H9 (cell line): ENCODE results near the gene CEP128. TPM values are rescaled to one million over a fixed set of nuclear protein-coding genes. Genes with fewer than 3 reads are reported as not detected.

ENCODE experiments used
- DNase-seq: peaks from one replicate; pipeline ENCODE4 v3.0.0-alpha.2; 2017
- H2AFZ ChIP-seq: one replicate; pipeline ENCODE4 v1.6.1; 2013; ENCODE audit warnings: mild to moderate bottlenecking, low read length, control low read depth, moderate library complexity
- H2AK5ac ChIP-seq: 2 replicates; pipeline ENCODE4 v1.6.1; 2013; ENCODE audit warnings: low read length, control low read depth, mixed read lengths; ENCODE audit not compliant: insufficient read length
- H2BK120ac ChIP-seq: one replicate; pipeline ENCODE4 v1.6.1; 2013; ENCODE audit warnings: low read depth, mild to moderate bottlenecking, low read length, control low read depth, inconsistent platforms; ENCODE audit not compliant: poor library complexity, severe bottlenecking
- H2BK12ac ChIP-seq: 2 replicates; pipeline ENCODE4 v1.6.1; 2013; ENCODE audit warnings: low read length, control low read depth, mixed read lengths, low read depth; ENCODE audit not compliant: insufficient read length
- H2BK15ac ChIP-seq: 2 replicates; pipeline ENCODE4 v1.6.1; 2013; ENCODE audit warnings: low read depth, low read length, control low read depth
- H2BK20ac ChIP-seq: one replicate; pipeline ENCODE4 v1.6.1; 2013; ENCODE audit warnings: low read depth, mild to moderate bottlenecking, low read length, control low read depth, inconsistent platforms; ENCODE audit not compliant: poor library complexity, severe bottlenecking
- H2BK5ac ChIP-seq: 2 replicates; pipeline ENCODE4 v1.6.1; 2013; ENCODE audit warnings: low read length, control low read depth, mixed read lengths; ENCODE audit not compliant: insufficient read length
- H3K14ac ChIP-seq: 2 replicates; pipeline ENCODE4 v1.6.1; 2013; ENCODE audit warnings: low read length, control low read depth; ENCODE audit not compliant: insufficient read depth
- H3K18ac ChIP-seq: 2 replicates; pipeline ENCODE4 v1.6.1; 2013; ENCODE audit warnings: low read depth, mild to moderate bottlenecking, mixed read lengths, low read length, control low read depth; ENCODE audit not compliant: insufficient read length
- H3K23ac ChIP-seq: 2 replicates; pipeline ENCODE4 v1.6.1; 2013; ENCODE audit warnings: low read length, control low read depth, mixed read lengths, low read depth; ENCODE audit not compliant: insufficient read length
- H3K23me2 ChIP-seq: 2 replicates; pipeline ENCODE4 v1.6.1; 2013; ENCODE audit warnings: low read depth, mild to moderate bottlenecking, mixed read lengths, low read length, control low read depth; ENCODE audit not compliant: insufficient read length, poor library complexity, severe bottlenecking
- H3K27ac ChIP-seq: 2 replicates; pipeline ENCODE4 v1.5.1; 2013; ENCODE audit warnings: low read length, control low read depth, mixed read lengths, low read depth; ENCODE audit not compliant: insufficient read length
- H3K27me3 ChIP-seq: 2 replicates; pipeline ENCODE4 v1.6.1; 2013; ENCODE audit warnings: low read length, control low read depth, inconsistent platforms; ENCODE audit not compliant: insufficient read depth
- H3K4ac ChIP-seq: 2 replicates; pipeline ENCODE4 v1.6.1; 2013; ENCODE audit warnings: low read depth, mild to moderate bottlenecking, control low read depth, inconsistent platforms, low read length, moderate library complexity
- H3K4me1 ChIP-seq: 2 replicates; pipeline ENCODE4 v1.6.1; 2013; ENCODE audit warnings: low read length, control low read depth, inconsistent platforms; ENCODE audit not compliant: insufficient read depth
- H3K4me2 ChIP-seq: 2 replicates; pipeline ENCODE4 v1.6.1; 2013; ENCODE audit warnings: low read length, control low read depth, mixed read lengths; ENCODE audit not compliant: insufficient read length, insufficient read depth
- H3K56ac ChIP-seq: 2 replicates; pipeline ENCODE4 v1.6.1; 2013; ENCODE audit warnings: low read depth, mild to moderate bottlenecking, mixed read lengths, low read length, control low read depth; ENCODE audit not compliant: insufficient read length
- H3K79me1 ChIP-seq: 2 replicates; pipeline ENCODE4 v1.6.1; 2013; ENCODE audit warnings: low read depth, mild to moderate bottlenecking, moderate library complexity, low read length, control low read depth, inconsistent platforms; ENCODE audit not compliant: insufficient read depth, poor library complexity, severe bottlenecking
- H3K79me2 ChIP-seq: 2 replicates; pipeline ENCODE4 v1.6.1; 2013; ENCODE audit warnings: low read length, control low read depth, inconsistent platforms; ENCODE audit not compliant: insufficient read depth
- H3K9ac ChIP-seq: 2 replicates; pipeline ENCODE4 v1.6.1; 2013; ENCODE audit warnings: low read length, control low read depth, mixed read lengths; ENCODE audit not compliant: insufficient read length; ENCODE audit errors: extremely low read depth
- H3K9me3 ChIP-seq: one replicate; pipeline ENCODE4 v1.6.1; 2013; ENCODE audit warnings: low read depth, low read length, inconsistent platforms; ENCODE audit not compliant: control insufficient read depth
- H3T11ph ChIP-seq: one replicate; pipeline ENCODE4 v1.6.1; 2013; ENCODE audit warnings: mild to moderate bottlenecking, low read length, control low read depth, inconsistent platforms
- H4K20me1 ChIP-seq: one replicate; pipeline ENCODE4 v1.6.1; 2013; ENCODE audit not compliant: control insufficient read depth, insufficient read length, insufficient read depth
- H4K5ac ChIP-seq: 2 replicates; pipeline ENCODE4 v1.6.1; 2013; ENCODE audit warnings: low read depth, mild to moderate bottlenecking, mixed read lengths, low read length, control low read depth; ENCODE audit not compliant: insufficient read length
- H4K8ac ChIP-seq: replicated peaks from 2 replicates; pipeline ENCODE4 v1.6.1; 2013; ENCODE audit warnings: low read length, control low read depth, mixed read lengths, low read depth; ENCODE audit not compliant: insufficient read length
- H4K91ac ChIP-seq: 2 replicates; pipeline ENCODE4 v1.6.1; 2013; ENCODE audit warnings: low read depth, mild to moderate bottlenecking, moderate library complexity, mixed read lengths, low read length, control low read depth; ENCODE audit not compliant: insufficient read length
- H3K27ac Mint-ChIP-seq, 3 experiments: 2 replicates in 2 of 3; 3 replicates in 1 of 3; pipeline ENCODE4 v1.8.0; 2020 to 2021; ENCODE audit warnings: mixed read lengths in 3 of 3, mild to moderate bottlenecking in 1 of 3, moderate library complexity in 1 of 3
- H3K27me3 Mint-ChIP-seq: 2 replicates; pipeline ENCODE4 v1.8.0; 2021; ENCODE audit warnings: low read depth, mild to moderate bottlenecking, moderate library complexity, mixed read lengths
- H3K36me3 Mint-ChIP-seq, 3 experiments: 2 replicates in 2 of 3; 3 replicates in 1 of 3; pipeline ENCODE4 v1.8.0; 2020 to 2021; ENCODE audit warnings: low read depth in 3 of 3, mixed read lengths in 3 of 3; ENCODE audit not compliant: insufficient read depth in 1 of 3
- H3K4me1 Mint-ChIP-seq, 2 experiments: 2 replicates each; pipeline ENCODE4 v1.8.0; 2020; ENCODE audit warnings: mixed read lengths in 2 of 2
- H3K4me3 Mint-ChIP-seq, 2 experiments: 2 replicates in 1 of 2; 3 replicates in 1 of 2; pipeline ENCODE4 v1.8.0; 2020 to 2021; ENCODE audit warnings: mild to moderate bottlenecking in 2 of 2, mixed read lengths in 2 of 2, moderate library complexity in 1 of 2
- H3K9me3 Mint-ChIP-seq, 2 experiments: 2 replicates in 1 of 2; 3 replicates in 1 of 2; pipeline ENCODE4 v1.8.0; 2020; ENCODE audit warnings: mild to moderate bottlenecking in 2 of 2, mixed read lengths in 2 of 2, moderate library complexity in 1 of 2
- CTCF ChIP-seq: fragments of 200-600 bp; sonication (generic); conservative IDR thresholded peaks from 3 replicates; pipeline ENCODE4 v1.8.0; 2021; ENCODE audit warnings: antibody characterized with exemption, mild to moderate bottlenecking
- WGBS: extraction: QIAGEN DNeasy Blood & Tissue Kit; methylation state at CpG from one replicate; pipeline ENCODE4 v1.1.7; 2013; ENCODE audit warnings: missing lambda C conversion rate, low lambda C conversion rate, mixed read lengths; ENCODE audit not compliant: insufficient read length; ENCODE audit errors: extremely low coverage; 5-methylcytosine and 5-hydroxymethylcytosine counted together
- total RNA-seq: library from RNA; stranded (reverse); gene quantifications from 2 replicates; pipeline ENCODE4 v1.2.1, GENCODE V29; 2021

CEP128 gene
- total RNA-seq, 1 experiment from 2014 or later: 16.3 TPM

GRCh38 chr14:80933686-80934085 is 7.9 kb downstream of the CEP128 start:
- Histone ChIP-seq H3K4me1 (no peaks in the 10 kb centered on the region), H4K5ac (no peak overlapping the region), H2BK20ac (no peak overlapping the region), H3K23ac (no peak overlapping the region), H3K23me2 (no peaks in the 10 kb centered on the region), H3K18ac (no peak overlapping the region), H3K27me3 (no peaks in the 10 kb centered on the region), H4K8ac (no peak overlapping the region), H3K79me1 (no peaks in the 10 kb centered on the region), H3K27ac (no peak overlapping the region), H3K56ac (no peak overlapping the region), H3K14ac (no peak overlapping the region), H2BK15ac (no peak overlapping the region), H2AFZ (no peak overlapping the region), H3K9ac (no peak overlapping the region), H2AK5ac (no peak overlapping the region), H3K79me2 (no peaks in the 10 kb centered on the region), H3K4me2 (no peak overlapping the region), H3K9me3 (no peaks in the 10 kb centered on the region), H4K20me1 (no peaks in the 10 kb centered on the region), H2BK12ac (no peak overlapping the region), H4K91ac (no peak overlapping the region), H3K4ac (no peak overlapping the region), H2BK120ac (no peak overlapping the region), H2BK5ac (no peak overlapping the region), H3T11ph (no peak overlapping the region)
- H3K4me3 Mint-ChIP-seq: no peak overlapping the region
- DNase-seq: no peak
- WGBS: no CpG with 5 or more reads among the region's 4 CpGs
- peaks cover 0 to 4% of the 10 kb centered on the region in 2 experiments; a peak in 1 of 4 replicates for H3K4me1 Mint-ChIP-seq
- H3K27ac Mint-ChIP-seq: no peak overlapping the region; a peak in 1 of 7 replicates
- H3K36me3 Mint-ChIP-seq: no peaks in the 10 kb centered on the region
- H3K9me3 Mint-ChIP-seq: no peaks in the 10 kb centered on the region
- H3K27me3 Mint-ChIP-seq: no peaks in the 10 kb centered on the region
- TF ChIP-seq CTCF: no peak
